HTR-8/SVneo (cell line): ENCODE data around the gene CYP2C9.
"Not testable (repeated sequence)": the region's sequence is repeated elsewhere in the genome, so short reads cannot be mapped to it uniquely, and the experiment has no call there.

Experiments
- DNase-seq: peaks from one replicate; pipeline ENCODE4 v3.0.0; 2011; ENCODE audit warnings: low spot score, mixed read lengths; ENCODE audit not compliant: insufficient read length
- FAIRE-seq: peaks from 2 replicates; lab custom pipeline; 2011; peaks lifted over from hg19 to GRCh38; lab: Jason Lieb, UNC

The CYP2C9 gene

GRCh38 chr10:94938383-94938782 lies at the start of gene CYP2C9:
Gene CYP2C9 (plus strand): TSS chr10:94938658. CDS start chr10:94938683, 25 bp downstream.
- FAIRE-seq (no peak), DNase-seq (no peak)

DNA sequence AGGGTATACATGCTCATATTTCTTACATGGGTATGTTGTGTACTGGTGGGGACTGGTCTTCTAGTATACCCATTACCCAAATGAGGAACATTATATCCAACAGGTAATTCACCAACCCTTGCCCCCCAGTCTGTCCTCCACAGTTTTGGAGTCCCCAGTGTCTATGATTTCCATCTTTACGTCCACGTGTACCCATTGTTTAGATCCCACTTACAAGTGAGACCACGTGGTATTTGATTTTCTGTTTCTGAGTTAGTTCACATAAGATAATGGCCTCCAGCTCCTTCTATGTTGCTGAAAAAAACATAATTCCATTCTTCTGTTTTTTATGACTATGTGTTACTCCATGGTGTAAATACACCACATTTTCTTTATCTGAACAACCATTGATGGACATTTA lies 49.3 kb upstream of the CYP2C9 start:
- no peak for FAIRE-seq
- no peak for DNase-seq

- FAIRE-seq (no peak), DNase-seq (no peak)
These were observed 48.0 kb upstream of the CYP2C9 start for GRCh38 chr10:94890264-94891022.

DNA sequence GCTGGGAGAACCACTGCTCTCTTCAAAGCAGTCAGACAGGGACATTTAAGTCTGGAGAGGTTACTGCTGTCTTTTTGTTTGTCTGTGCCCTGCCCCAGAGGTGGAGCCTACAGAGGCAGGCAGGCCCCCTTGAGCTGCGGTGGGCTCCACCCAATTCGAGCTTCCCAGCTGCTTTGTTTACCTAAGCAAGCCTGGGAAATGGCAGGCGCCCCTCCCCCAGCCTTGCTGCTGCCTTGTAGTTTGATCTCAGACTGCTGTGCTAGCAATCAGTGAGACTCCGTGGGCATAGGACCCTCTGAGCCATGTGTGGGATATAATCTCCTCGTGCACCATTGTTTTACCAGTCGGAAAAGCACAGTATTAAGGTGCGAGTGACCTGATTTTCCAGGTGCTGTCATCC lies 40.0 kb upstream of the CYP2C9 start:
- FAIRE-seq, DNase-seq: not testable (repeated sequence)

DNA sequence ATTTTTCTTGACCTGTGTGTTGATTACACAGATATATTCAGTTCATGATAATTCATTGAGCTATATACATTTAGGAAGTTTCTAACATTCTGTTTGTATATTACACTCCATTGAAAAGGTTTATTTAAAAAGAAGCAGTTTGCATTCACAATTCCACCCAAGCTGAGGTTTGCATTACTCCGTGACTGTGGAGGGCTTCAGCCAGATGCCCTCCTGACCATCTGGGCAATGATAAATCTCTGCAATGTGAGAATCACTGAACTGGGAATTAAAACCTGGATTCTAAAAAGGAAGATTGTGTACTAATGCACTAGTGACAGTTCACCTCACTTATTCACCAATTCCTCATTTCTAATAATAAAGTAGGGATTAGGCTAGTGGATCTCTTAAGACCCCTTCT lies 36.4 kb upstream of the CYP2C9 start:
- DNase-seq (no peak), FAIRE-seq (no peak)

DNA sequence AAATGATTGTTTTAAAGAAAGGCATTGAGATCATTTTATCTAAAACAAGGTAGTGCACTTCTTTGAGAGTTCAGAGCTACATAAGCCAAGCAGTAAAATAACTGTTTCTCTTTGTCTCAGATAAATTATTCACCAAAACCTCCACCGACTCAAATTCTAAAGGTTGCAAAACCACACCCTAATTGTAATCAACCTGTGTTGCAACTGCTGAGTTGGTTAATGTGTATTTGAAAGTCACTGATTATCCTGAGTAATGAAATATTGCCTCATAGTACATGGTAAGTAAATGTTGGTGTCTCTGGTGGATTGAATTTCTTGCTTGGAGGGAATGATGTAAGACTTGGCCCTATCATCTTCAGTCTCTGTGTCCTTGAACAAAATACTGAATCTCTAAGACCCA lies 35.9 kb upstream of the CYP2C9 start:
- DNase-seq = no peak
- FAIRE-seq = no peak

DNA sequence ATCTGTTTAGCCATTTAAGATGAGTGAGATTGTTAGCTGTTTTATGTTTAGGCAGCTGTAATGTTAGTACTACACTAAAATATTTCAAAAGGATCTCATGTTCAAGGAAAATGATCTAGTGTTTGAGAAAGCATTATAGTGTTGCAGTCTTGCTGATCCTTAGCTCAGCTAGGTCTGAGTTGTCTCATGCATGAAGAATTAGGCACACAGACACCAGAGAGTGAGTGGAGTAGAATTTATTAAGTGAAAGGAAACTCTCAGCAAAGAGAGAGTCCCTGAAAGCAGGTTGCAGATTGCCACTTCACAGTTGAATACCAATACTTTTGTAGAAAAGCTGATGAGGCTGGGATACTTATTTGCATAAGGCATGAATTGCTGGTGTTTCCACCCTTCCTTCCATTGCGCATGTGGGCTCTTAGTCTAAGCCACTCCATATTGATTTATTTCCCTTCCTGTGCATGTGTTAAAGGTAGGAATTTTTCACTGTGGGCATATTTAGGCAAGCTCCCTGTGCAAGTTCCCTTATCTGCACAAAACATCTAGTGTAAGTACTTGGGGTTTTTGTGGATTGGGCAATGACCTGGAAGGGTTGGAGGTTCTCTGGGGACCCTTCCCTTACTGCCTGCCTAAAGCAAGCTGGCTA lies 33.8 kb upstream of the CYP2C9 start:
- not testable (repeated sequence) for DNase-seq

GRCh38 chr10:94916423-94916822 lies 22.0 kb upstream of the CYP2C9 start:
- FAIRE-seq = no peak
- no peak for DNase-seq

More for the DNA sequence above, 33.8 kb upstream of the CYP2C9 start:
- not testable (repeated sequence) for FAIRE-seq

- FAIRE-seq (no peak), DNase-seq (no peak)
These were observed 1.7 kb upstream of the CYP2C9 start for GRCh38 chr10:94936721-94937120.

DNA sequence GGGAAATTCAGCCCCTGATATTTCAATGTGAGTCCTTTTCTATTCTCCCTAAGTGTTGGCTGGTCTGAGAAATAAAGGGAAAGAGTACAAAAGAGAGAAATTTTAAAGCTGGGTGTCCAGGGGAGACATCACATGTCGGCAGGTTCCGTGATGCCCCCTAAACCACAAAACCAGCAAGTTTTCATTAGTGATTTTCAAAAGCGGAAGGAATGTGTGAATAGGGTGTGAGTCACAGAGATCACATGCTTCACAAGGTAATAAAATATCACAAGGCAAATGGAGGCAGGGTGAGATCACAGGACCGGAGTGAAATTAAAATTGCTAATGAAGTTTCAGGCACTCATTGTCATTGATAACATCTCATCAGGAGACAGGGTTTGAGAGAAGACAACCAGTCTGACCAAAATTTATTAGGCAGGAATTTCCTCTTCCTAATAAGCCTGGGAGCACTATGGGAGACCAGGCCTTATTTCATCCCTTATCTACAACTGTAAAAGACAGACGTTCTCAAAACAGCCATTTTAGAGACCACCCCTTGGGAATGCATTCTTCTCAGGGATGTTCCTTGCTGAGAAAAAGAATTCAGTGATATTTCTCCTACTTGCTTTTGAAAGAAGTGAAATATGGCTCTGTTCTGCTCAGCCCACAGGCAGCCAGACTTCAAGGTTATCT lies 5.1 kb downstream of the CYP2C9 start:
- DNase-seq, FAIRE-seq: not testable (repeated sequence)

DNA sequence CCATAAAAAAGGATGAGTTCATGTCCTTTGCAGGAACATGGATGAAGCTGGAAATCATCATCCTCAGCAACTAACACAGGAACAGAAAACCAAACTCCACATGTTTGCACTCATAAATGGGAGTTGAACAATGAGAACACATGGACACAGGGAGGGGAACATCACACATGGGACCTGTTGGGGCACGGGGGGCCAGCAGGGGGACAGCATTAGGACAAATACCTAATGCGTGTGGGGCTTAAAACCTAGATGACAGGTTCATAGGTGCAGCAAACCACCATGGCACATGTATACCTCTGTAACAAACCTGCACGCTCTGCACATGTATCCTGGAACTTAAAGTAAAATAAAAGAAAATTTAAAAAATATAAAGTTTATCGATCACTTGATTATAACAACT lies 7.7 kb downstream of the CYP2C9 start:
- DNase-seq, FAIRE-seq: not testable (repeated sequence)

DNA sequence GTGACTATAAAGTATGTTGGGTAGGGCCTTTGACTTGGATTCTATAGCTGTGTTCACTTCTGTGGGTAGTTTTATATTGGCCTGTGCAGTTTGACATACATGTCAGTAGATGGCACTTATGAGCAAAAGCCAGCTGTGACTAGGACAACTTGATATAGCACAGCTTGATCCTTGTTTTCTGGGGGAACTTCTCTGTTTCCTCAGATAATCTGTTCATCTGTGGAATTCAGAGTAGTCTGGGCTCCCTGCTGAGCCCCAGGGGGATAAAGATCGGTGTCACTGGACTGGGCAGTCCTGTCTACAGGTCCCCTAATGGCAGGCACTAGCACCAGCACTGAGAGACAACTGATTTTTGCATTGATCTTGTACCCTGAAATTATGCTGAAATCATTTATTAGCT lies 25.4 kb downstream of the CYP2C9 start:
- FAIRE-seq (no peak), DNase-seq (peak; percentile 27)

- no peak for DNase-seq
- FAIRE-seq = no peak
These were observed 45.1 kb downstream of the CYP2C9 start for GRCh38 chr10:94983555-94983954.

- DNase-seq = no peak
- no peak for FAIRE-seq
These were observed 50.7 kb downstream of the CYP2C9 start for GRCh38 chr10:94989192-94989591.

DNA sequence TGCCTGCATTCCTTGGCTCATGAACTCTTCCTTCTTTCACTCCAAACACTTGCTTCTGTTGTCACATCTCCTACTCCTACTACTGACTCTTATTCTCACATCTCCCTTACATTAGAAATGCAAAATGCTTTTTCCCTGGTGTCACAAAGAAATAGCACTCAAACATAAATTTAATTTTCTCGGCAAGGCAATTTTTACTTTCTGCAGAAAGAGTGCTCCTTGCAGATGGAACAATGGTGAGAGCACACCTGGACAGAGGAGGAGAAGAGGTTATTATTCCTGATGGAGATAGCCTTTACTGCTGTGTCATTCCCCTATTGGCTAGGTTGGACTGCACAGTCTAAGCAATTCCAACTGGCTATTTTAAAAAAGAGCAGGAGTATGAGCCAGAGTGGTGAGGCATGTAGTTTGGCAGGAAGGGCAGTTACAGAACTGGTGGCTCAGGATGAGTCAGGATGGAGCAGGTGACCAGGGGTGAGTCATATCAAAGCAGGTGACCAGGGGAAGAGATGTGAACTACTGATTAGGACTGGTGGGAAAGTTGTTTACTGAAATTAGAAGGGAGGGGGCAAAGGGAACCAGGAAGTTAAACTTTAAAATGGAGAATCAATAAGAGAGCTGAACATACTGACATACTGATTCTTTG lies 52.9 kb downstream of the CYP2C9 start:
- no peak for DNase-seq
- no peak for FAIRE-seq

DNA sequence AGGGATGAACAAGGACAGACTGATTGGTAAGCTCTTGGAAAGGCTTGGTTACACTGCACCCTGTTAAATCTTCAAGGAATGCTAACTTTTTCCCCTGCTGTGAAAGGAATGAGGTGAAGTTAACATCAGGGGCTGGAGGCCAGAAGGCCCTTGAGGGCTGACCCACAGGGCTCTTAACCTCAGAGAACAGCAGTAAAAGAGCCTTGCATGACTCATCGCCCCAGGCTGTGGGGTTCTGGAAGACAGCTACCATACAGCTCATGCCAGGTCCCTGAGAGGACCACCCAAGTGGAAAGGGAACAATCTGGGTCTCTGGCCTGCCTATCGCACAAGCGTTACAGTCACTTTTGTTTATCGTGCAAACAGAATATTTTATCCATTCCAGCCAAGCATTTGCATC lies 54.4 kb downstream of the CYP2C9 start:
- FAIRE-seq = no peak
- DNase-seq = no peak

DNA sequence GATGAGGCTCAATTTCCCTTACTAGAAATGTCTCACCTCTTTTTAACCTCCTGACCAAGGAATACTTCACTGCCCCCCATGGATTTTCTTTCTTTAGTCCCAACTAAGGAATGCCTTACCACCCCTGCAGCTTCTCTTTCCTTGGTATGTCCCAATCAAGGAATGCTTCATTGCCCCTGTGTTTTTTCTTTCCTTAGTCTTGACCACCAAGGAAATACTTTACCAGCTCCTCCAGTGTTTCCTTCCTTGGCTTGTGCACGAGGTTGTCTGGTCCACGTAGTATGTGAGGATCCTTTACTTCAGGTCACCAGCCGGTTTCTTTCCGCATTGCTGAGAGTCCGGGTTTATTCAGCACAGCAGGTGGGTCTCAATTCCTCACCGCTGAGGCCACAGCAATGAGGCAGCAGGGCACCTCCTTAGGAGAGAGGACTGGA lies 59.3 kb downstream of the CYP2C9 start:
- FAIRE-seq (no peak), DNase-seq (no peak)

- DNase-seq (no peak), FAIRE-seq (no peak)
These were observed 88.0 kb downstream of the CYP2C9 start for GRCh38 chr10:95026461-95026860.

DNA sequence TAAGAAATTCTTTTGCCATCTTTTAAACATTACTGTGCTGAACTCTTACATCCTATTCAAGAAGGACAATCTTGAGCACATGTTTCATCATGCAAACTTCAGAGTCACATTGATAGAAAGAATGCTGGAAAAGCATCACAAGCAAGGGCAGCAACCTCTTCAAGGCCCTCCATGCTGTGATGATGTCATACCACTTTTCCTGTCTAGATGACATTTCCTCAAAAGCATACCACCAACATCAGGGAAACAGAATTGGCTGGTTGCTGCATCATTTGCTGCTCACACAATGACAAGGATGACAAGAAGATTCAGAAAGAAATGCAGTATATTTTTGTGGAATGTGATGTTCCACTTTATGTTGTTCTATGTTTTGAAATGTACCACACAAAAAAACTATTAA lies 93.2 kb downstream of the CYP2C9 start:
- FAIRE-seq = no peak
- no peak for DNase-seq

DNA sequence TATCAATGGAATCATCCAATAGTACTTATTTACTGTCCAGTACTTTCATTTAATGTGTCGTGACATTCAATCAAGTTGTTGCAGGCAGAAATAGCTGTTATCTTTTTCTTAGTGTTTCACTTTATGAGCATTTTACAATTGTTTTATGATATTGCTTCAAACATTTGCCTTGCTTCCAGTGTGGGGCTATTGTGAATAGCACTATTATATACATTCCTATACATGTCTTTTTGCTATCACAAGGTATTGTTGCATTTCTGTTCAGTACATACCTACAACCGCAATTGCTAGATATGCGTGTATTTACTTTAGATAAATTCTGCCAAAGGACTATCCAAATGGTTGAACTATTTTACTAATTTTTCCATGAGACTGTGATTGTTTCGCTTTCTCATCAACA lies 95.9 kb downstream of the CYP2C9 start:
- DNase-seq (no peak), FAIRE-seq (no peak)
